ENCODE results near the gene MYZAP.

DNA sequence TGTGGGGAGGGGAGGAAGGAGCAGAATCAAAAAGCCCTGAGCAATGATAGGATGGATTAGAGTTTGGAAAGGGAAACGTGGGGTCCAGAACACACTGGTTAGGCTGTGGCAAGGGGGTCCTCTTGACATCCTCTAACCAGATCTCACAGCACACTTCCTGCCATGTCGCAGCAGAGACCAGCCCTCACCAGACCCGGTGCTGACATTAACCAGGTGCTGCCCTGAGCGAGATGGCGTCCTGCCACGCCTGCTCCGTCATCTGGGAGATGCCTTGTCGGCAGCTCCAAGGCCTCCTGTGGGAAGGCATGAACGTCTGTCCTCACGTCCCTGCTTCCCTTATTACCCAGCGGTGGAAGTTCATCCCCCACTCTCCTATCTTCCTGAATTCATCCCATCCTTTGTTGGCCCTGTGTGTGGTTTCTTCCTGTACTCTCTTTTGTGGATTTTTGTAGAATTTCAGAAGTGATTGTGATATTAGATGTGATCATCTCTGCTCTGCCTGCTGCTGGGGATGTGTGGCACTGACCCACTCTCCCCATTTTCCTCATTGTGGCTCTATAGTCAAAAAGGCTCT, 29.4 kb upstream of the MYZAP start:
- no peak for TF ChIP-seq EZH2 (IDR thresholded peaks at IDR 0.05; ENCODE audit: low read length, unreplicated experiment)
- TF ChIP-seq, protein P1, sequence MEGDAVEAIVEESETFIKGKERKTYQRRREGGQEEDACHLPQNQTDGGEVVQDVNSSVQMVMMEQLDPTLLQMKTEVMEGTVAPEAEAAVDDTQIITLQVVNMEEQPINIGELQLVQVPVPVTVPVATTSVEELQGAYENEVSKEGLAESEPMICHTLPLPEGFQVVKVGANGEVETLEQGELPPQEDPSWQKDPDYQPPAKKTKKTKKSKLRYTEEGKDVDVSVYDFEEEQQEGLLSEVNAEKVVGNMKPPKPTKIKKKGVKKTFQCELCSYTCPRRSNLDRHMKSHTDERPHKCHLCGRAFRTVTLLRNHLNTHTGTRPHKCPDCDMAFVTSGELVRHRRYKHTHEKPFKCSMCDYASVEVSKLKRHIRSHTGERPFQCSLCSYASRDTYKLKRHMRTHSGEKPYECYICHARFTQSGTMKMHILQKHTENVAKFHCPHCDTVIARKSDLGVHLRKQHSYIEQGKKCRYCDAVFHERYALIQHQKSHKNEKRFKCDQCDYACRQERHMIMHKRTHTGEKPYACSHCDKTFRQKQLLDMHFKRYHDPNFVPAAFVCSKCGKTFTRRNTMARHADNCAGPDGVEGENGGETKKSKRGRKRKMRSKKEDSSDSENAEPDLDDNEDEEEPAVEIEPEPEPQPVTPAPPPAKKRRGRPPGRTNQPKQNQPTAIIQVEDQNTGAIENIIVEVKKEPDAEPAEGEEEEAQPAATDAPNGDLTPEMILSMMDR (conservative IDR thresholded peaks at IDR 0.05; ENCODE audit: low read depth, low read length) = no peak
- TF ChIP-seq EZH2phosphoT487 (IDR thresholded peaks at IDR 0.05; ENCODE audit: borderline replicate concordance, low read length) = no peak

Measured in PC-3 (cell line).